ENCODE results near the gene VEZT.

DNA sequence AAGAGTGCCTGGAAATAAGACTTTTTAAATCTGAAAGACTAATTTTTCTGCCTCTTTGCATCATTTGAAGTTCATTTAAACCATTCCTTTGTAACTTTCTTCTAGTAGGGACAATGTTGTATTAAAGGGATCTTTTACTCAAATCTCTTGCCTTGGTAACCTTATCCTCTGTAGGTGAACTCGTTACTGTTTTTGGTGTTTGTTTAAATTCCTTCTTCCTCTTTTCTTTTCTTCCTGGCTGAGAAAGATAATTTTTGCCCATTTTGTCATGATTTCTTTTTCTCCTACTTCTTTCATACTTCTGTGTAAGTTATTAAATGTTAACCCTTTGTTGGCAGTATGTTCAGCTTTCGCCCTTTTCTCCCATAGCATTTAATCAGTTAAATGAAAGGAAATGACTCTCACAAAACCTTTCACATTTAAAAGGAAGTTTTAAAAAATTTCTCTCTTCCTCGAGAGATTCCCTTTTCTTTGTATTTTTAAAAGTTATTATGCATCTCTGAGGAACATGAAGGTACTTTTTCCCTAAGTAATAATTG lies 10.3 kb downstream of the VEZT start:
- TF ChIP-seq, protein P1, sequence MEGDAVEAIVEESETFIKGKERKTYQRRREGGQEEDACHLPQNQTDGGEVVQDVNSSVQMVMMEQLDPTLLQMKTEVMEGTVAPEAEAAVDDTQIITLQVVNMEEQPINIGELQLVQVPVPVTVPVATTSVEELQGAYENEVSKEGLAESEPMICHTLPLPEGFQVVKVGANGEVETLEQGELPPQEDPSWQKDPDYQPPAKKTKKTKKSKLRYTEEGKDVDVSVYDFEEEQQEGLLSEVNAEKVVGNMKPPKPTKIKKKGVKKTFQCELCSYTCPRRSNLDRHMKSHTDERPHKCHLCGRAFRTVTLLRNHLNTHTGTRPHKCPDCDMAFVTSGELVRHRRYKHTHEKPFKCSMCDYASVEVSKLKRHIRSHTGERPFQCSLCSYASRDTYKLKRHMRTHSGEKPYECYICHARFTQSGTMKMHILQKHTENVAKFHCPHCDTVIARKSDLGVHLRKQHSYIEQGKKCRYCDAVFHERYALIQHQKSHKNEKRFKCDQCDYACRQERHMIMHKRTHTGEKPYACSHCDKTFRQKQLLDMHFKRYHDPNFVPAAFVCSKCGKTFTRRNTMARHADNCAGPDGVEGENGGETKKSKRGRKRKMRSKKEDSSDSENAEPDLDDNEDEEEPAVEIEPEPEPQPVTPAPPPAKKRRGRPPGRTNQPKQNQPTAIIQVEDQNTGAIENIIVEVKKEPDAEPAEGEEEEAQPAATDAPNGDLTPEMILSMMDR (conservative IDR thresholded peaks at IDR 0.05) = no peak
- no peak for TF ChIP-seq ZFX (IDR thresholded peaks at IDR 0.05)

All from C4-2B (cell line).